NCI-H748 (cell line): ENCODE measurements around the gene LRRC37A.
A peak's percentile ranks its signal among the peaks of the same experiment; 100 is the strongest.
"Not testable (repeated sequence)": the region's sequence is repeated elsewhere in the genome, so short reads cannot be mapped to it uniquely, and the experiment has no call there.

Experiments used
- DNase-seq: peaks from one replicate; lab custom pipeline; 2025; ENCODE audit not compliant: unreplicated experiment; lab: John Stamatoyannopoulos, UW

The LRRC37A gene

GRCh38 chr17:46286764-46287221, 8.1 kb upstream of the LRRC37A start:
- DNase-seq, result peak; percentile 56

DNA sequence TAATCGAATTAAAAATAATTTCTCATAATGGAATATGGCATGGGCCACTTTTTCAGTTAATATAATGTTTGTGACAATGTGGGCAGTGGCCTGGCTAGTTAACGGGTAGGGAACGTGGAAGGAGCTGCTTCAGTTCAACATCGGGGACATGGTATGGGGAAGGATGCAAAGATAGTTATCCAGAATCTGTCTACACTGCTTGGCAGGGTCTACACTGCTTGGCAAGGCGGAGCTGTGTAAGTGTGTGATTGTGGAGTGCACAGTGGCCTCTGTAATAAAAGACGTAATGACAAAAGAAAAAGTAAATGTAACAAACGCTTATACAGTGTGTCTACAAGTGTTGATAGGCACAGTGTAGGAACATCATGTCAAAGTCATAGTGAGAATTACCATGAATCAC, 7.3 kb upstream of the LRRC37A start:
- DNase-seq, result not testable (repeated sequence)

DNA sequence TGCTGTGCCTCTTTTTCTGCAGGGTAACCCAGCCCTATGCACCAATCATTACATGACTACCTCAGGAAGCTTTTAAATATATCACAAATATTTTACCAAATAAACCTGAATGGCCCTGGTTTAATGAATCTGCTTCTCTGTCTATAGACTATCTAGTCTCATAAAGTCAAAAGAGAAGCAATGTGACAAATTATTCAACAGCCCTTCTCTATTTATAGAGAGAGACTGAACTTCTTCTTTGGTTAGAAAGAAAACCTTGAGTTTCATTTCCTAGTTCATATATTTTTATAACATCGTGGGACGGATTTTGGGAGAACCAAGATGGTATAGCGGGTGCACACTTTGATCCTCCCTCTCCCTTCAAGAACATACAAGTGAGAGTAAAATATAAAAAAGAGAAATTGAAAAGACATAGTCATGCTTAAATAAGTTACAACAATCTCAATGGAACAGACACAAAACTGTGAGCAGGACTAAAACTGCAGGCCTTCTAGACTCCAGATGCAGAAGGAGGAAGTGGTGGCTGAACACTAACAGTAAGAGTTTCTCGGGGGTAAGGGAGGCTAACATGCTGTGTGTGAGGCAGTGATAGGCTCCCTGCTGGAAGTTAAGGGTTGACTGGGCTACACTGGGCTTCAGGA, 3.9 kb upstream of the LRRC37A start:
- not testable (repeated sequence) for DNase-seq

DNA sequence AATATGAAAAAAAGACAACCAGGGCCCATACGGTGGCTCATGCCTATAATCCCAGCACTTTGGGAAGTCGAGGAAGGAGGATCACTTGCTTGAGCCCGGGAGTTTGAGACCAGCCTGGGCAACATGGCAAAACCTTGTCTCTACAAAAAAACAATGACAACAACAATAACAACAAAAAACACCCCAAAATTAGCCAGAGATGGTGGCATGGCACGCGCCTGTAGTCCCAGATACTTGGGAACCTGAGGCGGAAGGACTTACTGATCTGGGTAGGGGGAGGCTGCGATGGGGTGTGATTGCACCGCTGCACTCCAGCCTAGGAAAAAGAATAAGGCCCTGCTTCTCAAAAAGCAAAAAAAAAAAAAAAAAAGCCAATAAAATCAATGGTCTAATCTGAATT, 3.3 kb upstream of the LRRC37A start:
- not testable (repeated sequence) for DNase-seq

GRCh38 chr17:46341220-46341619, 46.3 kb downstream of the LRRC37A start:
- DNase-seq, result not testable (repeated sequence)

DNA sequence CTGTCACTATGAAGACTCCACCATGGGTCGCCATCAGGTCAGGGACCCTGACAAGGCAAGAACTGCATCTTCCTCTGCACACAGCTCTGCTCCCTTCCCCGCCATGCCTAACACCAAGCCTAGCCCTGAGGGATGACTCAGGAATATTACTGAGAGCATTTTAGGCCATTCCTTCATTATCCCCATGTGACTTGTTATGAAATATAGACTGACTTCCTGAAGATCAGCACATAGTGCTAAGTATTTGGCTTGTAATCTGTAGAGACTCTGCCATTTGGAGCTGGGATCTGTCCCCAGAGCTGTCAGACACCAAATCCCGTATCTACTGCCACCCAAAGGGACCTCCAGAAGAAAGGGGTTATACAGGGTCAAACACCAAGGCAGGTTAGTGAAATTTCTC, 47.2 kb downstream of the LRRC37A start:
- not testable (repeated sequence) for DNase-seq

- DNase-seq, result not testable (repeated sequence)
Observed at GRCh38 chr17:46348345-46348744, 53.4 kb downstream of the LRRC37A start.

GRCh38 chr17:46349060-46349459, 54.1 kb downstream of the LRRC37A start:
- DNase-seq, result not testable (repeated sequence)

DNA sequence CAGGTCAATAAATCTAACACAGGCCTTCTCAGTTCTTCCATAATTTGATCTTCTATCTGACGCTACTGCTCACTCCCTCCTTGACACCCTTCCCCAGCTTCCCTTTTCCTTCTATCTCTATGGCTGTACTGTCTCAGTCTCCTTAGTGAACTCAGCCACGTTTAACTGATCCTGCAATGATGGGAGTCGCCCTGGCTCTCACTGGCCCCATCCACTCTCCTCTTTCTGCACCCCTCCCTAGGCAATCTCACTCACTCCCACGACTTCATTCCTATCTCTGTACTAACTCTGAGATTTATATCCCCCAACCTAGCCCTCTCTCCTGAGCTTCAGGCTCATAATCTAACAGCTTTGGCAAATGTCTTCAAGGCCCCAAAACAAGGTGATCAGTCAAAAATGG, 58.9 kb downstream of the LRRC37A start:
- DNase-seq, result not testable (repeated sequence)

DNA sequence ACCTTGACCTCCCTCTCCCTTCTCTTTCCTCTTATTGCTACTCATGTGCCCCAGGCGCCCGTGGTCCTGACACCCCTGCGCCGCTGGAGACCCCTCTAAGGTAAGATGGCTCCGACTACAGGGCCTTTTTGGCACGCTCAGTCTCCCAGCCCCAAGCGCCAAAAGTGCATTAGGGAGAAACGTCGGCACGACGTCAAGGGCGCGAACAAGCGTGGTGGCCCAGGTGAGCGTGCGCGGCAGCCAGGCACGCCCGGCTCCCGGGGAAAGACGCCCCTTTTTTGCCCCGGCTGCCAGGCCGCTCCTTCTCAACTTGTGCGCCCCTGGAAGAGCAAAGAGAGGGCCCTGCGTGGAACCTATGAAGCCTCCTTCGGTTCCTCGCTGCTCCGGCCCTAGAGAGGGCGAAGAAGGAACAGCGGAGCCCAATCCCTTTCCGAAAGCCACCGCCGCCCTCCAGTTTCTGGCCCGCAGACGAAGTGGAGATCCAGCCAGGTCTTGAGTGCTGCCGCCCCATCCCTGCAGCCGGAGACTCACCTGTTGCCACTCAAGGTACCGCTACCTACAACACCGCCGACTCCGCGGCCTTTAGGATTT, 66.3 kb downstream of the LRRC37A start:
- DNase-seq, result not testable (repeated sequence)

DNA sequence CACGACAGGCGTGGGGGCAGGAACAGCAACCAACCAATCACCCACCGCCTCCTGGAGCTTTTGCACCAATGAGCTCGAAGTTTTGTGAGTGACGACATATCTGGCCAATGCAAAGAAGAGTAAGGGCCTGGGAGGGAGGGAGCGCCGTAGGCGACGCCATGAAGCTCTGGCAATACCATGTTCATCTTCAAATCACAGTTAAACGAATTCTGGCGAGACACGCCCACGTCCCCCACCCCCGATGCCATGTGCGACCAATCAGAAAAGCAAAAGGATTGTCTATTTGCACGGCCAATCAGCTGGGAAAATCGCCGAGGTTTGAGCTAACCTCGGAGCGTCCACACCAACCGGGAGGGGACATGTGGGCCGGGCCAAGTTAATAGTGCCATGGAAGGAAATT, 66.8 kb downstream of the LRRC37A start, which contains the start of gene ARL17B:
TSS of gene ARL17B (minus strand) at position 12 of the 400 bp plus-strand sequence. CDS start 3,369 bp downstream, outside the sequence.
- not testable (repeated sequence) for DNase-seq

- DNase-seq, result not testable (repeated sequence)
Observed at GRCh38 chr17:46367520-46367919, 72.6 kb downstream of the LRRC37A start.

DNA sequence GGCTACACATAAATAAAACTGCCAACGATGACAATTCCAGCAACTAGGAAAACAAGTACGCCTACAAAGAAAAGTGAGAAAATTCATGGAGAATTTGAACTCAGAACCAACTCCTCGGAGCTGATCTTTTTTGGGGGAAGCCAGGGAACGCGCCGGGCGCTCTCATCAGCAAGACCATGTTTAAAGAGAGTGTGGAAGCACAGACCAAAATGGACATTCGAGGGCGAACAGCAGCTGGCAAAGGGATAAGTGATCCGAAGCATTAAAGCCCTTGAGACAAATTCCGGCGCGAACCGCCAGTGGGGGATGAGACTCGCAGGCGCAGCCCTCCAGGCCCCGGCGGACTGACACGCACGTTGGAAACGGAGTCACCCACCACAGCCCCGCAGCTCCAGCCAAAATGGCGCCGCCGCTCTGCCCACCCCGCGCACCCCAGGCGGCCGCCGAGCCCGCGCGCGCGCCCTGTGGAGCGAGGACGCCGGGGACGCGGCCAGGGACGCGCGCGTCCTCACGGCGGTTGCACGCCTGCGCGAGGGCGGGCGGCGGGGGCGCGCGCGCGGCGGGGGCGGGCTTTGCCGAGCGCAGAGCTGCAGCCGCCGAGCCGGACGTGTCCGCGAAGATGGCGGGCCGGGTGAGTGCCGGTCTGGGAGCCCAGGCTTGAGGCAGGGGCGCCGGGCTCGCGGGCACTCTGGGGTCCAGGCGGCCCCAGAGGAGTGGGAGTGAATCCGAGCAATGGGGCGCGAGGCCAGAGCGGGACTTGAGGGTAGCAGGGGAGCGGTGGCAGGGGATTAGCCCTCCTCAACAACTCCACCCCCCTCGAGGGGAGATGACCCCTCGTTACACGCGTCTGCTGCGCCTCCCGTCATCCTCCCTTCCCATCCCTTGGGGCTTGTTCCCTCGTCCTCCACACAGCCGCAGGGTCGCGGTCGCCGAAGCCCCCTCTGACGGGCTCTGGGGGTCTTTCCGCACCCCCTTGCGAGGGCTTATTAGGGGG, 77.6 kb downstream of the LRRC37A start:
- not testable (repeated sequence) for DNase-seq

DNA sequence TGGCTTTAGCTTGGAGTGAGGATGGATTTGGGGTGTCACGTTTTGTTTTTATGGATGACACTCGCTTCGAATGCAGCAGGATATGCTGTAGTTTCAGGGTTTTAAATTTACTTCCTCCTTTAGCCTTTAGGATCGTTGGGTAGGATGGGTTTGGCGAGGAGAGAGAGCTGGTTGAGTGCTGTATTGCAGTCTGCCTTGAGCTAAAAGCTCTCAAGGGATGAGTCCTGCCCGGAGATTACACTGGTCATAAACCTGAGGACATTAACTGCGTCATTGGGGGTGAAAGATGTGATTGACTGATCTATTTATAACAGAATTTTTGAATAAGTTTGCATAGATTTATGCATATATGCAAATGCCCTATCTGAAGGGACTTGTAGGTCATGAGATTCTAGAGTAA, 78.5 kb downstream of the LRRC37A start:
- DNase-seq, result not testable (repeated sequence)

DNA sequence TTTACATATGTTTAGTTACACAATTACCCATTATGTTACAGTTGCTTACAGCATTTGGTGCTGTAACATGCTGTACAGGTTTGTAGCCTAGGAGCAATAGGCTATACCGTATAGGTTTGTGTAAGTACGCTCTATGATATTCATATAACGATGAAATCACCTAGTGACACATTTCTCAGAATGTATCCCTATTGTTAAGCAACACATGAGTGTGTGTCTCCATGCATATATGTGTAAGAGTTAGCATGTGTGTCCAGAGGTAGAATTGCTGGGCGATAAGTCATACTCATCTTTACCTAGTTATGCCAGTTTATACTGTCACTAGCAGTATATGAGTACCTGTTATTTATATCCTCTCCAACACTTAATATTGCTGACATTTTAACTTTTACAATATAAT, 88.2 kb downstream of the LRRC37A start:
- DNase-seq, result not testable (repeated sequence)

DNA sequence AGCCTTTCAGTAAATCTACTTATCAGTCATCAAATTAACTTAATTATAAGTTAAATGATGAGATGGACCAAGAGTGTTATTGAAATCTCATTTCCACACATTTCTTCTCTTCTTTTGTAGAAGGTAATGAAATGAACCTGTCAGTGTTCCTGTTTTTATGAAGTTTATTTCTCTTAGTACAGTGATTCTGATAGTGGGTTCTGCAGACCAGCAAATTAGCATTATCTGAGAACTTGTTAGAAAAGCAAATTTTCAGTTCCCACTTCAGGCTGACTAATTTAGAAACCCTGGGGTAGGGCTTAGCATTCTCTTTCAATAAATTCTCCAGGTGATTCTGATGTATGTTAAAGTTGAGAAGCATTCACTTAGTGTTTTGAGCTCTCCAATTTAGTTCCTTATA, 90.6 kb downstream of the LRRC37A start:
- not testable (repeated sequence) for DNase-seq
